GM12865 (cell line): ENCODE measurements around the gene CREG1.
"Not testable (repeated sequence)": the region's sequence is repeated elsewhere in the genome, so short reads cannot be mapped to it uniquely, and the experiment has no call there.

Experiments used
- DNase-seq: peaks from one replicate; pipeline ENCODE4 v3.0.0; 2010; ENCODE audit warnings: low read depth
- H3K4me3 ChIP-seq: 2 replicates; pipeline ENCODE4 v1.5.1; 2011; ENCODE audit warnings: mild to moderate bottlenecking, low read depth, low read length, control low read depth
- CTCF ChIP-seq: IDR thresholded peaks from 2 replicates; pipeline ENCODE4 v1.5.1; 2011; ENCODE audit warnings: low read length, control low read depth, low read depth, inconsistent platforms; ENCODE audit not compliant: insufficient read depth; ENCODE audit errors: missing control alignments

CREG1 gene

GRCh38 chr1:167565922-167566321, 12.4 kb upstream of the CREG1 start:
- DNase-seq = no peak
- no peak for TF ChIP-seq CTCF
- no peak overlapping the region for H3K4me3 ChIP-seq

- no peak for TF ChIP-seq CTCF
- H3K4me3 ChIP-seq = no peak overlapping the region
- no peak for DNase-seq
Measured at GRCh38 chr1:167564612-167565270, 11.2 kb upstream of the CREG1 start.

GRCh38 chr1:167563579-167564246, 10.2 kb upstream of the CREG1 start:
- no peak for DNase-seq
- no peak overlapping the region for H3K4me3 ChIP-seq
- TF ChIP-seq CTCF = no peak

- no peak for TF ChIP-seq CTCF
- no peak for DNase-seq
- no peak overlapping the region for H3K4me3 ChIP-seq
Measured at GRCh38 chr1:167562702-167563101, 9.1 kb upstream of the CREG1 start.

- H3K4me3 ChIP-seq = no peak overlapping the region
- no peak for TF ChIP-seq CTCF
- no peak for DNase-seq
Measured at GRCh38 chr1:167561753-167562152, 8.2 kb upstream of the CREG1 start.

GRCh38 chr1:167555971-167556714, 2.6 kb upstream of the CREG1 start:
- no peak overlapping the region for H3K4me3 ChIP-seq
- peak; percentile 87 for TF ChIP-seq CTCF
- DNase-seq = peak; percentile 82

GRCh38 chr1:167555072-167555471, 1.5 kb upstream of the CREG1 start:
- DNase-seq, H3K4me3 ChIP-seq: not testable (repeated sequence)
